ENCODE measurements around the gene SAC3D1. TPM values are rescaled to one million over a fixed set of nuclear protein-coding genes. Genes with fewer than 3 reads are reported as not detected.

SAC3D1 gene
- total and polyA plus RNA-seq, 12 donors = 4.4 to 23.6 (median 10.5) TPM

DNA sequence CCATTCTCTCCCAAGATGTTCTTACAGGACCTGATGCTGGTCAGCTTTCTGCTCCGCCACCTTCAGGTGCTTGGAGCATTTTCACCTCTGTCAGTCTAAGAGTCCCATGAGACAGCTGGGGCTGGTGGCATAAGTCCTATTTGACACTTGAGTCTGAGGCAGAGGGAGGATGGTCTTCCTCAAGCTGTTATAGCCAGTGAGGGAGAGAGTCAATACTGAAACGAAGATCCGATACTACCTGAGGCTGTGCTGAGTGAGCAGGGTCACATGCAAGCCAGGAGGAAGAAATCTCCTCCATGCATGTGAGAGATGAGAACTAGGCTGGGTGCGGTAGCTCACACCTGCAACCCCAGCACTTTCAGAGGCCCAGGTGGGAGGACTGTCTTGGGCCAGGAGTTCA is 48.6 kb downstream of the SAC3D1 start:
- Histone ChIP-seq H3K27me3 (no peaks in the 10 kb centered on the region), H3K27ac (no peak overlapping the region), H3K4me3 (no peak overlapping the region), H3K4me1 (replicated peaks in 1 of 2) (peaks cover 9 to 11% of the 10 kb centered on the region in 2 donors), H3K9me3 (replicated peaks in 1 of 3) (no peaks in the 10 kb centered on the region), H3K36me3 (replicated peaks in 1 of 2) (peaks cover 0 to 46% of the 10 kb centered on the region in 2 donors)
- no peak for TF ChIP-seq POLR2A (IDR thresholded peaks at IDR 0.05)
- TF ChIP-seq, protein P1, sequence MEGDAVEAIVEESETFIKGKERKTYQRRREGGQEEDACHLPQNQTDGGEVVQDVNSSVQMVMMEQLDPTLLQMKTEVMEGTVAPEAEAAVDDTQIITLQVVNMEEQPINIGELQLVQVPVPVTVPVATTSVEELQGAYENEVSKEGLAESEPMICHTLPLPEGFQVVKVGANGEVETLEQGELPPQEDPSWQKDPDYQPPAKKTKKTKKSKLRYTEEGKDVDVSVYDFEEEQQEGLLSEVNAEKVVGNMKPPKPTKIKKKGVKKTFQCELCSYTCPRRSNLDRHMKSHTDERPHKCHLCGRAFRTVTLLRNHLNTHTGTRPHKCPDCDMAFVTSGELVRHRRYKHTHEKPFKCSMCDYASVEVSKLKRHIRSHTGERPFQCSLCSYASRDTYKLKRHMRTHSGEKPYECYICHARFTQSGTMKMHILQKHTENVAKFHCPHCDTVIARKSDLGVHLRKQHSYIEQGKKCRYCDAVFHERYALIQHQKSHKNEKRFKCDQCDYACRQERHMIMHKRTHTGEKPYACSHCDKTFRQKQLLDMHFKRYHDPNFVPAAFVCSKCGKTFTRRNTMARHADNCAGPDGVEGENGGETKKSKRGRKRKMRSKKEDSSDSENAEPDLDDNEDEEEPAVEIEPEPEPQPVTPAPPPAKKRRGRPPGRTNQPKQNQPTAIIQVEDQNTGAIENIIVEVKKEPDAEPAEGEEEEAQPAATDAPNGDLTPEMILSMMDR (IDR thresholded peaks at IDR 0.05) = no peak
- DNase-seq = no peak
- WGBS, 4 donors = 91 to 97% (median 93%) methylated on average over 4 of the region's 4 CpGs
- intact Hi-C loops (cut with DNase I) = no loop called here

DNA sequence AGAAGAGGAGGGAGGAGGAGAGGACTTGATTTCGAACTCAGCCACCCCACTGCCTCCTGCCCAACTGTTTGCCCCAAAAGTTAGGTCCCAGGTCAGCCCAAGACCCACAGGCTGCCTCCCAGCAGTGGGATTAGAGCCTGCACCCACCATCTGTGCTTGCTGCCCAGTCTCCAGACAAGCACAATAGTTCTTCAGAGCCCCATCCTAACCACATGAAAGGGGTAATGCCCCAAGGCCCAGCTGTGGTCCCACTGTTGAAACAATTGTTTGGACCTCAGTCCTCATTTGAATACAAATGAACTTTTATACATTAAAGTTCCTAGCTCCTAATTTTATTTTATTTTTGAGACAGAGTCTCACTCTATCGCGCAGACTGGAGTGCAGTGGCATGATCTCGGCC is 49.6 kb downstream of the SAC3D1 start:
- Histone ChIP-seq H3K27me3 (no peaks in the 10 kb centered on the region), H3K4me1 (replicated peaks in 1 of 2) (peaks cover 0 to 2% of the 10 kb centered on the region in 2 donors), H3K9me3 (replicated peaks in 1 of 3) (no peaks in the 10 kb centered on the region), H3K36me3 (replicated peaks in 1 of 2) (peaks cover 0 to 41% of the 10 kb centered on the region in 2 donors), H3K4me3 (no peak overlapping the region), H3K27ac (no peak overlapping the region)
- 90 to 98% (median 92%) methylated on average over 4 of the region's 4 CpGs for WGBS, 4 donors
- no peak for DNase-seq
- no peak for TF ChIP-seq POLR2A (IDR thresholded peaks at IDR 0.05)
- TF ChIP-seq, protein P1 (IDR thresholded peaks at IDR 0.05) = no peak
- intact Hi-C loops (cut with DNase I) = no loop called here

Small RNA genes lying within 50 kb of the gene (microRNA-seq; reads per million reads assigned to microRNA genes)
- 0 to 6.8 (median 0.38) reads per million in 3 donors for gene MIR6879

Small RNA genes lying within 50 kb of the gene (small RNA-seq; reads per million reads assigned to genes)
- 0 reads per million in 2 donors for gene MIR6879
- gene SNX15 = 0 reads per million in 2 donors

Other genes starting within 250 kb of the SAC3D1 start
- gene MAP4K2, start 238.0 kb upstream of the SAC3D1 start, total RNA-seq = 10 to 100 TPM; 12.9 to 34.8 (median 18.7) TPM
- 10 to 100 TPM in 2 of 3 donors, 1 to 10 TPM in 1; 6.4 to 57.7 (median 27.7) TPM for gene MAP4K2, start 238.0 kb upstream of the SAC3D1 start, polyA plus RNA-seq
- 10 to 100 TPM; 15.3 to 50.6 (median 28.4) TPM for gene MEN1, start 230.7 kb upstream of the SAC3D1 start, total RNA-seq
- gene MEN1, start 230.7 kb upstream of the SAC3D1 start, polyA plus RNA-seq = 10 to 100 TPM; 21.4 to 32.8 (median 29.1) TPM
- gene CDC42BPG, start 196.6 kb upstream of the SAC3D1 start, total RNA-seq = 10 to 100 TPM in 2 of 9 donors, 1 to 10 TPM in 7; 3.1 to 12.9 (median 9.1) TPM
- 1 to 10 TPM; 3.3 to 7.4 (median 4.9) TPM for gene CDC42BPG, start 196.6 kb upstream of the SAC3D1 start, polyA plus RNA-seq
- gene EHD1, start 162.6 kb upstream of the SAC3D1 start, total RNA-seq = 100 to 1,000 TPM in 1 of 9 donors, 10 to 100 TPM in 8; 38.5 to 107 (median 55.8) TPM
- 10 to 100 TPM; 14.3 to 50.4 (median 20.0) TPM for gene EHD1, start 162.6 kb upstream of the SAC3D1 start, polyA plus RNA-seq
- gene ATG2A, start 124.0 kb upstream of the SAC3D1 start, total RNA-seq = 10 to 100 TPM in 8 of 9 donors, 1 to 10 TPM in 1; 7.6 to 43.5 (median 33.8) TPM
- gene ATG2A, start 124.0 kb upstream of the SAC3D1 start, polyA plus RNA-seq = 10 to 100 TPM in 2 of 3 donors, 1 to 10 TPM in 1; 3.6 to 43.3 (median 32.4) TPM
- gene PPP2R5B, start 116.5 kb upstream of the SAC3D1 start, total RNA-seq = 10 to 100 TPM in 8 of 9 donors, 1 to 10 TPM in 1; 7.8 to 26.6 (median 20.4) TPM
- 10 to 100 TPM; 10.7 to 51.3 (median 25.6) TPM for gene PPP2R5B, start 116.5 kb upstream of the SAC3D1 start, polyA plus RNA-seq
- gene GPHA2, start 105.3 kb upstream of the SAC3D1 start, total RNA-seq = not detected
- gene GPHA2, start 105.3 kb upstream of the SAC3D1 start, polyA plus RNA-seq = under 1 TPM in 1 of 3 donors, not detected in 2; 0.67 TPM
- not detected for gene MAJIN, start 69.1 kb upstream of the SAC3D1 start, total RNA-seq
- gene MAJIN, start 69.1 kb upstream of the SAC3D1 start, polyA plus RNA-seq = under 1 TPM in 2 of 3 donors, not detected in 1; 0.24 to 0.29 TPM
- gene BATF2, start 44.2 kb upstream of the SAC3D1 start, total RNA-seq = 10 to 100 TPM in 2 of 9 donors, 1 to 10 TPM in 6, under 1 TPM in 1; 0.67 to 34.5 (median 6.4) TPM
- gene BATF2, start 44.2 kb upstream of the SAC3D1 start, polyA plus RNA-seq = 1 to 10 TPM; 3.3 to 8.5 (median 3.7) TPM
- 100 to 1,000 TPM in 6 of 9 donors, 10 to 100 TPM in 3; 81.0 to 231 (median 109) TPM for gene ARL2, start 27.1 kb upstream of the SAC3D1 start, total RNA-seq
- 100 to 1,000 TPM in 2 of 3 donors, 10 to 100 TPM in 1; 66.5 to 151 (median 128) TPM for gene ARL2, start 27.1 kb upstream of the SAC3D1 start, polyA plus RNA-seq
- gene SNX15, start 13.8 kb upstream of the SAC3D1 start, total RNA-seq = 10 to 100 TPM; 21.0 to 35.9 (median 23.4) TPM
- 10 to 100 TPM; 16.4 to 22.0 (median 18.7) TPM for gene SNX15, start 13.8 kb upstream of the SAC3D1 start, polyA plus RNA-seq
- 10 to 100 TPM in 2 of 9 donors, 1 to 10 TPM in 7; 1.3 to 15.7 (median 4.9) TPM for gene NAALADL1, start 17.3 kb downstream of the SAC3D1 start, total RNA-seq
- gene NAALADL1, start 17.3 kb downstream of the SAC3D1 start, polyA plus RNA-seq = 10 to 100 TPM in 1 of 3 donors, 1 to 10 TPM in 2; 2.5 to 11.0 (median 8.7) TPM
- 1 to 10 TPM in 7 of 9 donors, under 1 TPM in 2; 0.35 to 10.0 (median 1.4) TPM for gene CDCA5, start 42.8 kb downstream of the SAC3D1 start, total RNA-seq
- gene CDCA5, start 42.8 kb downstream of the SAC3D1 start, polyA plus RNA-seq = 1 to 10 TPM in 1 of 3 donors, under 1 TPM in 2; 0.40 to 1.6 (median 0.88) TPM
- 10 to 100 TPM; 33.7 to 59.6 (median 39.4) TPM for gene ZFPL1, start 43.0 kb downstream of the SAC3D1 start, total RNA-seq
- 10 to 100 TPM; 34.7 to 90.3 (median 71.3) TPM for gene ZFPL1, start 43.0 kb downstream of the SAC3D1 start, polyA plus RNA-seq
- gene VPS51, start 55.0 kb downstream of the SAC3D1 start, total RNA-seq = 100 to 1,000 TPM in 7 of 9 donors, 10 to 100 TPM in 2; 72.1 to 269 (median 154) TPM
- 100 to 1,000 TPM in 2 of 3 donors, 10 to 100 TPM in 1; 28.0 to 151 (median 140) TPM for gene VPS51, start 55.0 kb downstream of the SAC3D1 start, polyA plus RNA-seq
- 1,000 to 10,000 TPM in 2 of 9 donors, 100 to 1,000 TPM in 7; 278 to 1,807 (median 711) TPM for gene TM7SF2, start 70.7 kb downstream of the SAC3D1 start, total RNA-seq
- 100 to 1,000 TPM; 259 to 849 (median 589) TPM for gene TM7SF2, start 70.7 kb downstream of the SAC3D1 start, polyA plus RNA-seq
- 10 to 100 TPM in 8 of 9 donors, 1 to 10 TPM in 1; 7.8 to 30.0 (median 20.3) TPM for gene ZNHIT2, start 76.5 kb downstream of the SAC3D1 start, total RNA-seq
- gene ZNHIT2, start 76.5 kb downstream of the SAC3D1 start, polyA plus RNA-seq = 10 to 100 TPM in 2 of 3 donors, under 1 TPM in 1; 0.48 to 39.8 (median 32.1) TPM
- 1,000 to 10,000 TPM in 5 of 9 donors, 100 to 1,000 TPM in 4; 361 to 1,303 (median 1,029) TPM for gene FAU, start 80.9 kb downstream of the SAC3D1 start, total RNA-seq
- gene FAU, start 80.9 kb downstream of the SAC3D1 start, polyA plus RNA-seq = 1,000 to 10,000 TPM in 2 of 3 donors, 100 to 1,000 TPM in 1; 656 to 2,488 (median 2,066) TPM
- 100 to 1,000 TPM; 113 to 180 (median 139) TPM for gene MRPL49, start 81.1 kb downstream of the SAC3D1 start, total RNA-seq
- gene MRPL49, start 81.1 kb downstream of the SAC3D1 start, polyA plus RNA-seq = 100 to 1,000 TPM in 1 of 3 donors, 10 to 100 TPM in 2; 32.7 to 122 (median 33.9) TPM
- 100 to 1,000 TPM in 1 of 9 donors, 10 to 100 TPM in 7, 1 to 10 TPM in 1; 9.7 to 119 (median 61.4) TPM for gene SYVN1, start 93.3 kb downstream of the SAC3D1 start, total RNA-seq
- gene SYVN1, start 93.3 kb downstream of the SAC3D1 start, polyA plus RNA-seq = 100 to 1,000 TPM in 1 of 3 donors, 10 to 100 TPM in 2; 46.0 to 124 (median 58.5) TPM
- gene SPDYC, start 129.0 kb downstream of the SAC3D1 start, total RNA-seq = not detected
- gene SPDYC, start 129.0 kb downstream of the SAC3D1 start, polyA plus RNA-seq = under 1 TPM in 1 of 3 donors, not detected in 2; 0.10 TPM
- gene CAPN1, start 140.7 kb downstream of the SAC3D1 start, total RNA-seq = 100 to 1,000 TPM in 7 of 9 donors, 10 to 100 TPM in 2; 20.6 to 333 (median 141) TPM
- 100 to 1,000 TPM in 2 of 3 donors, 10 to 100 TPM in 1; 33.0 to 131 (median 106) TPM for gene CAPN1, start 140.7 kb downstream of the SAC3D1 start, polyA plus RNA-seq
- gene POLA2, start 220.8 kb downstream of the SAC3D1 start, total RNA-seq = 10 to 100 TPM in 2 of 9 donors, 1 to 10 TPM in 7; 3.9 to 12.2 (median 7.4) TPM
- gene POLA2, start 220.8 kb downstream of the SAC3D1 start, polyA plus RNA-seq = 1 to 10 TPM; 4.3 to 8.3 (median 7.9) TPM

Data from adrenal gland (tissue), 12 donors.